WTC11 (cell line): ENCODE data around the gene RADIL. TPM values are rescaled to one million over a fixed set of nuclear protein-coding genes. Genes with fewer than 3 reads are reported as not detected.
"Not testable (repeated sequence)": the region's sequence is repeated elsewhere in the genome, so short reads cannot be mapped to it uniquely, and the experiment has no call there.

ENCODE experiments used
- ATAC-seq: fragments of 200-7000 bp; cut with Tn5 transposase; 2 replicates; pipeline ENCODE4 v1.10.0; 2021; ENCODE audit warnings: mild to moderate bottlenecking, moderate library complexity
- CTCF ChIA-PET: fragments of 300-600 bp; sonication (Branson Sonifier 250); formaldehyde crosslinking; loops from one replicate; lab custom pipeline; 2021; ENCODE audit warnings: antibody characterized with exemption; lab: Charles Lee
- POLR2A ChIA-PET: fragments of 350-600 bp; sonication (Branson Sonifier 250); formaldehyde crosslinking; loops from one replicate; lab custom pipeline; 2021; ENCODE audit warnings: antibody characterized with exemption; lab: Charles Lee
- DNase-seq: peaks from one replicate; pipeline ENCODE4 v3.0.0; 2021; ENCODE audit warnings: low spot score
- H3K27ac Mint-ChIP-seq: 2 replicates; pipeline ENCODE4 v1.8.0; 2021; ENCODE audit warnings: mixed read lengths
- H3K27me3 Mint-ChIP-seq: 2 replicates; pipeline ENCODE4 v1.8.0; 2021; ENCODE audit warnings: low read depth, mild to moderate bottlenecking, moderate library complexity, mixed read lengths
- H3K36me3 Mint-ChIP-seq: 2 replicates; pipeline ENCODE4 v1.8.0; 2021; ENCODE audit warnings: mixed read lengths
- H3K4me1 Mint-ChIP-seq: 2 replicates; pipeline ENCODE4 v1.8.0; 2022; ENCODE audit warnings: mixed read lengths
- H3K4me3 Mint-ChIP-seq: 2 replicates; pipeline ENCODE4 v1.8.0; 2021; ENCODE audit warnings: mild to moderate bottlenecking, moderate library complexity, mixed read lengths
- H3K9me3 Mint-ChIP-seq: 2 replicates; pipeline ENCODE4 v1.8.0; 2021; ENCODE audit warnings: mixed read lengths
- ATF1 ChIP-seq: sonication (generic); formaldehyde crosslinking; IDR thresholded peaks from 2 replicates; pipeline ENCODE4 v1.8.1; 2023; ENCODE audit warnings: mild to moderate bottlenecking, moderate library complexity, missing genetic modification reagents
- CREM ChIP-seq: sonication (generic); formaldehyde crosslinking; IDR thresholded peaks from 2 replicates; pipeline ENCODE4 v1.8.1; 2022; ENCODE audit warnings: mild to moderate bottlenecking, missing genetic modification reagents, moderate library complexity
- E2F1 ChIP-seq: sonication (generic); formaldehyde crosslinking; IDR thresholded peaks from 2 replicates; pipeline ENCODE4 v1.8.0; 2022; ENCODE audit warnings: mild to moderate bottlenecking, missing genetic modification reagents
- GABPB1 ChIP-seq: sonication (generic); formaldehyde crosslinking; IDR thresholded peaks from 2 replicates; pipeline ENCODE4 v1.8.1; 2023; ENCODE audit warnings: mild to moderate bottlenecking, missing genetic modification reagents
- HMGA2 ChIP-seq: fragments of 250-450 bp; sonication (Bioruptor Pico); IDR thresholded peaks from 2 replicates; pipeline ENCODE4 v1.4.0; 2021; ENCODE audit warnings: mild to moderate bottlenecking, moderate library complexity
- KAT7 ChIP-seq: sonication (generic); formaldehyde crosslinking; IDR thresholded peaks from 2 replicates; pipeline ENCODE4 v1.8.1; 2023; ENCODE audit warnings: missing genetic modification reagents, mild to moderate bottlenecking, borderline replicate concordance
- MXD4 ChIP-seq: fragments of 250-450 bp; sonication (Bioruptor Pico); IDR thresholded peaks from 2 replicates; pipeline ENCODE4 v1.8.0; 2021; ENCODE audit warnings: mild to moderate bottlenecking, moderate library complexity, borderline replicate concordance
- RELA ChIP-seq: sonication (generic); formaldehyde crosslinking; IDR thresholded peaks from 2 replicates; pipeline ENCODE4 v1.8.1; 2022; ENCODE audit warnings: missing genetic modification reagents, mild to moderate bottlenecking, borderline replicate concordance
- SMAD3 ChIP-seq: sonication (generic); formaldehyde crosslinking; IDR thresholded peaks from 2 replicates; pipeline ENCODE4 v1.8.0; 2022; ENCODE audit warnings: missing genetic modification reagents, mild to moderate bottlenecking, borderline replicate concordance
- TEAD4 ChIP-seq: sonication (generic); formaldehyde crosslinking; IDR thresholded peaks from 2 replicates; pipeline ENCODE4 v1.8.0; 2022; ENCODE audit warnings: mild to moderate bottlenecking, missing genetic modification reagents
- USF2 ChIP-seq: sonication (generic); formaldehyde crosslinking; IDR thresholded peaks from 2 replicates; pipeline ENCODE4 v1.8.1; 2023; ENCODE audit warnings: mild to moderate bottlenecking, missing genetic modification reagents, moderate library complexity
- ZNF121 ChIP-seq: sonication (generic); formaldehyde crosslinking; IDR thresholded peaks from 2 replicates; pipeline ENCODE4 v1.8.0; 2023; ENCODE audit warnings: missing genetic modification reagents
- ZNF219 ChIP-seq: sonication (generic); formaldehyde crosslinking; IDR thresholded peaks from 2 replicates; pipeline ENCODE4 v1.8.0; 2023; ENCODE audit warnings: missing genetic modification reagents, mild to moderate bottlenecking, borderline replicate concordance
- total RNA-seq: library from RNA; stranded (reverse); gene quantifications from 3 replicates; pipeline ENCODE4 v1.2.3, GENCODE V29; 2021
- TF ChIP-seq, protein P1 (sequence below): fragments of 250-450 bp; sonication (Bioruptor Pico); IDR thresholded peaks from 2 replicates; pipeline ENCODE4 v1.9.0; 2021; ENCODE audit warnings: mild to moderate bottlenecking, borderline replicate concordance
- TF ChIP-seq, protein P2 (sequence below): fragments of 250-450 bp; sonication (Bioruptor Pico); conservative IDR thresholded peaks from 2 replicates; pipeline ENCODE4 v1.9.0; 2021; ENCODE audit warnings: mild to moderate bottlenecking

RADIL gene
- total RNA-seq, 1 experiment from 2014 or later: 11.1 TPM

DNA sequence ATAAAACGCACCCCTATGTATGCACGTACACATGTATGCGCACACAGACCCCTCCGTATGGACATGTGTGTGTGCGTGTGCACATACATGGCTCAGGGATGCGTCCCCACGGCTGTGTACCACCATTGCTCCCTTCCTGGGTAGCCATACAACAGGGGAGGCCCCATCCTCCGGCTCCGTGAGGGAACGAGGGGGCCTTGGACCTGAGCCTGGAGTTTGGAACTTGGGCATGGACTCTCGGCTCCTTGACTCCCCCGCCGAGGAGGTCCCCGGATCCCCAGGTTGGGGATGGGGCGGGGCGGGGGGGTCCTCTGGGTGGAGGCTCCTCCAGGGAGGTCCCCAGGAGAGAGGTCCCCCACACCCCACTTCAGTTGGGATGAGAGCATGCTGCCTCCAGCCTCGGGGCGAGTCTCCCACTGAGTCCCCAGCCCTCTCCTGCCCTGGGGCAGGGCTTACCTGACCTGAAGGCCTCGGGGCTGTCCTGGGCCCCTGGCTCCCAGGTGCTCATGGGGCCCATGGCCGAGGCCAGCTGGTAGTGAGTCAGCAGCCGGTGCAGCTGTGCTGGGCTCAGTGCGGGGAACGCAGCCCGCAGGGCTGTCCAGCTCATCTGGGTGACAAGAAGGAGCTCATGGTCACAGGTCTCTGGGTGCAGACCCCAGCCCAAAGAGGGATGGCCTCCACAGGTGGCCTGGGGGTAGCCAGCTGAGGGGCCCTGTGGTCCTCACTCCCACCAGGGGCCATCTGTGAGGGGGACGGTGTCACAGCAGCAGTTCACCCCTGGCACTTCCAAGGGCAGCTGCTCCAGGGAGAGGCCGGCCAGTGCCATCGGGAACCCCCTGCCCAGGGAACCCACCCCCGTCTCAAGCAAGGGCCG lies 78.2 kb downstream of the RADIL start:
- no peak overlapping the region for H3K4me3 Mint-ChIP-seq
- no peak overlapping the region for H3K27ac Mint-ChIP-seq
- H3K27me3 Mint-ChIP-seq: peaks cover 18% of the 10 kb centered on the region
- H3K4me1 Mint-ChIP-seq: peaks cover 4% of the 10 kb centered on the region
- DNase-seq (no peak), ATAC-seq (no peak)
- H3K36me3 Mint-ChIP-seq: no peaks in the 10 kb centered on the region
- H3K9me3 Mint-ChIP-seq: no peaks in the 10 kb centered on the region
- TF ChIP-seq E2F1 (CRISPR knock-in tag): no peak
- no peak for TF ChIP-seq TEAD4 (CRISPR knock-in tag)
- ChIA-PET CTCF (interaction anchor here (1.2 to 3.7 kb wide), 4 partner anchors 10 to 25 kb away, joined by 4 to 37 read pairs (median 18); no protein-coding TSS in a partner anchor), POLR2A (no interaction called here)

DNA sequence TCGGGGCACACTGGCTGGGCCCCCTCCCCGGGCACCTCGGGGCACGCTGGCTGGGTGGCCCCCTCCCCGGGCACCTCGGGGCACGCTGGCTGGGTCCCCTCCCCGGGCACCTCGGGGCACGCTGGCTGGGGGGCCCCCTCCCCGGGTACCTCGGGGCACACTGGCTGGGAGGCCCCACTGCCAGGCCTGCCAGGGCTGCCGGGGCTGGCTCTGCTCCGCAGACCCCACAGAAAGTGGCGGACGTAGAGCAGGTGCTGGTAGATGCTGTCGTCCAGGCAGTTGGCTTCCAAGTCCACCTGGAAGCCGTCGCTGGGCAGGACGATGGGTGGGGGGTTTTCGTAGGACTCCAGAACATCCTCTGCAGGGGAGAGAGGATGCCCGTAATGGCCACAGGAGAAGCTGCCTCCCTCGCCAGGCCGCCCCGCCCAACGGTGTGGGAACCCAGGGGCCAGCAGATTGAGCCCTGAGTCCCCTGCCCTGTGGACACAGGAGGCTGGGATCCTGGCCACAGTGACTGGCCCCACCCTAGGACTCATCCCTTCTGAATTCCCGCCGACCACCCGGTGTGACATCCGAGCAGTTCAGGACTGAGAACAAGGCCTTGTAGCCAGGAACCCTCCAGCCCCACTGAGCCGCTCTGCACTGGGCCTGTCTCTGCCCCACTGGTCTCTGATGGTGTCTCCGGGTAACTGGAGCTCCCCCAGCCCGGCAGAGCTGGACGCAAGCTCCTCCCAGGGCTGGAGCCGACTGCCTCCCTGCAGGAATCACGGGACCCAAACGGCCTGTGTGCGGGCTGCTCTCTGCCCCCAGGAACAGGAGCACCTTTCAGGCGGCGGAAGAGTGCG lies 79.9 kb downstream of the RADIL start:
- Mint-ChIP-seq H3K4me3 (no peak overlapping the region), H3K27me3 (peaks cover 14% of the 10 kb centered on the region), H3K36me3 (no peaks in the 10 kb centered on the region), H3K4me1 (peaks cover 4% of the 10 kb centered on the region), H3K27ac (peak overlapping the region; percentile 85; the same call in 1 of the 2 replicates), H3K9me3 (no peaks in the 10 kb centered on the region)
- DNase-seq: peak; percentile 35
- ChIA-PET POLR2A (interaction anchor here (0.6 kb wide), 1 partner anchor 12 kb away, joined by 3 read pairs; no protein-coding TSS in a partner anchor), CTCF (interaction anchor here (1.2 to 1.8 kb wide), 4 partner anchors 11 to 79 kb away, joined by 4 to 32 read pairs (median 6); no protein-coding TSS in a partner anchor)
- ATAC-seq: peak; percentile 70
- no peak for TF ChIP-seq GABPB1 (CRISPR knock-in tag)
- TF ChIP-seq MXD4 (CRISPR knock-in tag): no peak
- TF ChIP-seq ZNF121 (CRISPR knock-in tag): no peak
- TF ChIP-seq USF2: no peak
- TF ChIP-seq, protein P1, sequence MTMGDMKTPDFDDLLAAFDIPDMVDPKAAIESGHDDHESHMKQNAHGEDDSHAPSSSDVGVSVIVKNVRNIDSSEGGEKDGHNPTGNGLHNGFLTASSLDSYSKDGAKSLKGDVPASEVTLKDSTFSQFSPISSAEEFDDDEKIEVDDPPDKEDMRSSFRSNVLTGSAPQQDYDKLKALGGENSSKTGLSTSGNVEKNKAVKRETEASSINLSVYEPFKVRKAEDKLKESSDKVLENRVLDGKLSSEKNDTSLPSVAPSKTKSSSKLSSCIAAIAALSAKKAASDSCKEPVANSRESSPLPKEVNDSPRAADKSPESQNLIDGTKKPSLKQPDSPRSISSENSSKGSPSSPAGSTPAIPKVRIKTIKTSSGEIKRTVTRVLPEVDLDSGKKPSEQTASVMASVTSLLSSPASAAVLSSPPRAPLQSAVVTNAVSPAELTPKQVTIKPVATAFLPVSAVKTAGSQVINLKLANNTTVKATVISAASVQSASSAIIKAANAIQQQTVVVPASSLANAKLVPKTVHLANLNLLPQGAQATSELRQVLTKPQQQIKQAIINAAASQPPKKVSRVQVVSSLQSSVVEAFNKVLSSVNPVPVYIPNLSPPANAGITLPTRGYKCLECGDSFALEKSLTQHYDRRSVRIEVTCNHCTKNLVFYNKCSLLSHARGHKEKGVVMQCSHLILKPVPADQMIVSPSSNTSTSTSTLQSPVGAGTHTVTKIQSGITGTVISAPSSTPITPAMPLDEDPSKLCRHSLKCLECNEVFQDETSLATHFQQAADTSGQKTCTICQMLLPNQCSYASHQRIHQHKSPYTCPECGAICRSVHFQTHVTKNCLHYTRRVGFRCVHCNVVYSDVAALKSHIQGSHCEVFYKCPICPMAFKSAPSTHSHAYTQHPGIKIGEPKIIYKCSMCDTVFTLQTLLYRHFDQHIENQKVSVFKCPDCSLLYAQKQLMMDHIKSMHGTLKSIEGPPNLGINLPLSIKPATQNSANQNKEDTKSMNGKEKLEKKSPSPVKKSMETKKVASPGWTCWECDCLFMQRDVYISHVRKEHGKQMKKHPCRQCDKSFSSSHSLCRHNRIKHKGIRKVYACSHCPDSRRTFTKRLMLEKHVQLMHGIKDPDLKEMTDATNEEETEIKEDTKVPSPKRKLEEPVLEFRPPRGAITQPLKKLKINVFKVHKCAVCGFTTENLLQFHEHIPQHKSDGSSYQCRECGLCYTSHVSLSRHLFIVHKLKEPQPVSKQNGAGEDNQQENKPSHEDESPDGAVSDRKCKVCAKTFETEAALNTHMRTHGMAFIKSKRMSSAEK (CRISPR knock-in tag): no peak
- no peak for TF ChIP-seq ATF1 (CRISPR knock-in tag)
- TF ChIP-seq KAT7 (CRISPR knock-in tag): no peak
- TF ChIP-seq E2F1 (CRISPR knock-in tag): no peak
- no peak for TF ChIP-seq SMAD3
- no peak for TF ChIP-seq ZNF219 (CRISPR knock-in tag)
- no peak for TF ChIP-seq RELA
- TF ChIP-seq, protein P2, sequence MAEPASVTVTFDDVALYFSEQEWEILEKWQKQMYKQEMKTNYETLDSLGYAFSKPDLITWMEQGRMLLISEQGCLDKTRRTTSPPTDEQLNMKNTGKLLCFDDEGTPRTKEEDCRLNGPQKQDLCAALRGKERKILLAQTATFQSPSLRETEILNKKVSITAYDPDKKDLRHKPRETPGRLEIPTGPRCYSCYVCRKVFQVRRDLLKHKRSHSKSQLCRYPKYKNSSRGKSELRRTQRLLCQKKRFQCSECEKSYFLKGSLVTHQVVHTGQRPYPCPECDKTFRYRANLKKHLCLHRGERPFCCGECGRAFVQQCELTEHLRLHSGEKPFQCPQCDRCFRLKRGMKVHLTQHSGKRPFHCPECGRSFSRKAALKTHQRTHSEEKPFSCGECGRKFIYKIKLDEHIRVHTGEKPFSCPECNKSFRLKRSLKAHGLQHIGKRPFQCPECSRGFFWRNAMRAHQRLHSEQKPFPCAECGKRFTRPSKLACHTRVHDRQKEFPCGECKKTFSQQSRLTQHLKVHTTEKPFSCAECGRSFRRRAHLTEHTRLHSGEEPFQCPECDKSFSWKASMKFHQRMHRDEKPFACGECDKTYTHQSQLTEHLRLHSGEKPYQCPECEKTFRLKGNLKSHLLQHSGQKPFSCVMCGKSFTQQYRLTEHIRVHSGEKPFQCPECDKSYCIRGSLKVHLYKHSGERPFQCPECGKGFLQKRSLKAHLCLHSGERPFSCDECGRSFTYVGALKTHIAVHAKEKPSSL (CRISPR knock-in tag): no peak
- TF ChIP-seq CREM (CRISPR knock-in tag): no peak
- TF ChIP-seq HMGA2 (CRISPR knock-in tag): no peak

DNA sequence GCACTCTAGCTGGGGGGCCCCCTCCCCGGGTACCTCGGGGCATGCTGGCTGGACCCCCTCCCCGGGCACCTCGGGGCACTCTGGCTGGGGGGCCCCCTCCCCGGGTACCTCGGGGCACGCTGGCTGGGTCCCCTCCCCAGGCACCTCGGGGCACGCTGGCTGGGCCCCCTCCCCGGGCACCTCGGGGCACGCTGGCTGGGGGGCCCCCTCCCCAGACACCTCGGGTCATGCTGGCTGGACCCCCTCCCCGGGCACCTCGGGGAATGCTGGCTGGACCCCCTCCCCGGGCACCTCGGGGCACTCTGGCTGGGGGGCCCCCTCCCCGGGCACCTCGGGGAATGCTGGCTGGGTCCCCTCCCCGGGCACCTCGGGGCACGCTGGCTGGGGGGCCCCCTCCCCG lies 80.9 kb downstream of the RADIL start:
- H3K27ac Mint-ChIP-seq, POLR2A ChIA-PET, H3K27me3 Mint-ChIP-seq, H3K4me3 Mint-ChIP-seq, H3K36me3 Mint-ChIP-seq, ATAC-seq, H3K9me3 Mint-ChIP-seq, DNase-seq, H3K4me1 Mint-ChIP-seq: not testable (repeated sequence)
- CTCF ChIA-PET: interaction anchor here (1.9 to 2.6 kb wide), 2 partner anchors 10 to 81 kb away, joined by 9 to 34 read pairs; partner anchors contain the start of gene RADIL
